Left forelimb (tissue), 1 donor: ENCODE results near the gene CSNK2A1.
"Not testable (repeated sequence)": the region's sequence is repeated elsewhere in the genome, so short reads cannot be mapped to it uniquely, and the experiment has no call there.

Source experiments
- DNase-seq: peaks from one replicate; pipeline ENCODE4 v3.0.0-alpha.2; 2018; ENCODE audit warnings: low spot score

The CSNK2A1 gene

GRCh38 chr20:543369-544152 is at the start of gene CSNK2A1:
CSNK2A1 (minus strand) TSS chr20:543790; CDS start chr20:508551, 35,239 bp downstream.
- DNase-seq: peak; percentile 99

- no peak for DNase-seq
Observed at GRCh38 chr20:592506-592905, 48.9 kb upstream of the CSNK2A1 start.

- no peak for DNase-seq
Observed at GRCh38 chr20:591941-592340, 48.4 kb upstream of the CSNK2A1 start.

GRCh38 chr20:588932-589672 is 45.5 kb upstream of the CSNK2A1 start:
- DNase-seq: no peak

GRCh38 chr20:588476-588875 is 44.9 kb upstream of the CSNK2A1 start:
- DNase-seq: no peak

GRCh38 chr20:584971-585301 is 41.3 kb upstream of the CSNK2A1 start:
- DNase-seq: no peak

GRCh38 chr20:584161-584970 is 40.8 kb upstream of the CSNK2A1 start:
- no peak for DNase-seq

GRCh38 chr20:582204-582603 is 38.6 kb upstream of the CSNK2A1 start:
- no peak for DNase-seq

GRCh38 chr20:578940-579690 is 35.5 kb upstream of the CSNK2A1 start:
- DNase-seq: not testable (repeated sequence)

GRCh38 chr20:577167-577791 is 33.7 kb upstream of the CSNK2A1 start:
- DNase-seq: no peak

GRCh38 chr20:576156-576555 is 32.6 kb upstream of the CSNK2A1 start:
- DNase-seq: no peak

GRCh38 chr20:575230-575629 is 31.6 kb upstream of the CSNK2A1 start:
- no peak for DNase-seq

- DNase-seq: no peak
Observed at GRCh38 chr20:574297-574942, 30.8 kb upstream of the CSNK2A1 start.

- no peak for DNase-seq
Observed at GRCh38 chr20:573414-574296, 30.1 kb upstream of the CSNK2A1 start.

- no peak for DNase-seq
Observed at GRCh38 chr20:572727-573126, 29.1 kb upstream of the CSNK2A1 start.

GRCh38 chr20:571754-572441 is 28.3 kb upstream of the CSNK2A1 start:
- DNase-seq: peak; percentile 85

- no peak for DNase-seq
Observed at GRCh38 chr20:568673-569415, 25.3 kb upstream of the CSNK2A1 start.

GRCh38 chr20:568097-568652 is 24.6 kb upstream of the CSNK2A1 start:
- no peak for DNase-seq
